Kidney (tissue), 14 donors: ENCODE data around the gene GNAT1. TPM values are rescaled to one million over a fixed set of nuclear protein-coding genes. Genes with fewer than 3 reads are reported as not detected.

Source experiments
- DNase-seq, 5 donors: peaks; one replicate each; pipeline ENCODE4 v3.0.0-alpha.2; 2013 to 2020
- FAIRE-seq: peaks from 2 replicates; lab custom pipeline; 2012; peaks lifted over from hg19 to GRCh38; lab: Jason Lieb, UNC
- H3K27ac ChIP-seq, 2 donors: one replicate each; pipeline ENCODE4 v1.7.0; 2013; ENCODE audit warnings: low read depth in 2 of 2, low read length in 2 of 2, inconsistent platforms in 1 of 2
- H3K27me3 ChIP-seq: one replicate; pipeline ENCODE4 v1.7.1; 2013; ENCODE audit warnings: low read length, inconsistent platforms; ENCODE audit not compliant: control insufficient read depth, insufficient read depth
- H3K36me3 ChIP-seq, 3 donors: one replicate each; pipeline versions ENCODE4 v1.7.0 to v1.7.1; 2013; ENCODE audit warnings: low read length in 3 of 3, control low read depth in 1 of 3, inconsistent platforms in 1 of 3; ENCODE audit not compliant: insufficient read depth in 3 of 3, control insufficient read depth in 2 of 3
- H3K4me1 ChIP-seq, 3 donors: one replicate each; pipeline versions ENCODE4 v1.7.0 to v1.7.1; 2013; ENCODE audit warnings: low read length in 3 of 3, inconsistent platforms in 1 of 3, low read depth in 1 of 3; ENCODE audit not compliant: control insufficient read depth in 2 of 3, insufficient read depth in 2 of 3
- H3K4me3 ChIP-seq, 3 donors: one replicate each; pipeline versions ENCODE4 v1.7.0 to v1.8.1; 2013; ENCODE audit warnings: low read length in 3 of 3, control low read depth in 1 of 3, inconsistent platforms in 1 of 3
- H3K9ac ChIP-seq, 3 donors: one replicate each; pipeline versions ENCODE4 v1.7.0 to v1.7.1; 2013; ENCODE audit warnings: low read length in 3 of 3, control low read depth in 1 of 3, inconsistent platforms in 1 of 3
- H3K9me3 ChIP-seq, 3 donors: one replicate each; pipeline versions ENCODE4 v1.7.0 to v1.7.1; 2013; ENCODE audit warnings: low read length in 3 of 3, control low read depth in 1 of 3, inconsistent platforms in 1 of 3; ENCODE audit not compliant: control insufficient read depth in 2 of 3, insufficient read depth in 1 of 3
- CTCF ChIP-seq: IDR thresholded peaks from 3 replicates; pipeline ENCODE4 v1.5.1; 2012; ENCODE audit warnings: mild to moderate bottlenecking, moderate library complexity, borderline replicate concordance; ENCODE audit not compliant: insufficient read depth; ENCODE audit errors: extremely low read depth
- intact Hi-C: fragments of 100-400 bp; cut with DNase I; formaldehyde crosslinking; loops from one replicate; pipeline ENCODE4 v1.11.1; 2022
- polyA plus RNA-seq: library from polyadenylated mRNA; stranded (reverse); fragments of 350-450 nt; fragmentation: Illumina TruSeq; extraction: RNeasy Lipid Tissue Mini Kit (QIAGEN cat#74804); gene quantifications from one replicate; pipeline ENCODE4 v1.2.3, GENCODE V29; 2014; ENCODE audit warnings: low read depth, low replicate concordance; ENCODE audit not compliant: insufficient read depth
- total RNA-seq: library from RNA; stranded (reverse); fragmentation: NEBNext Ultra II Directional; extraction: Animal tissue kit (Norgen Biotek cat#: 25700); gene quantifications from one replicate; pipeline ENCODE4 v1.2.1, GENCODE V29; 2021
- donor health status: control.
- donor health status: control.
- donor health status: control.
- donor health status: control.
- donor health status: control.
- donor health status: DM: yes; HTN: yes; CAD: no.
- donor health status: Normal renal cell carcinoma (clear cell type).

Gene GNAT1
- total and polyA plus RNA-seq, 2 donors from 2014 or later: not detected

GRCh38 chr3:50173685-50174516 lies 17.5 kb upstream of the GNAT1 start:
- no peak for TF ChIP-seq CTCF
- Histone ChIP-seq H3K4me1 (peaks cover 0 to 33% (median 6%) of the 10 kb centered on the region in 3 donors), H3K27ac (no peak overlapping the region), H3K4me3 (no peak overlapping the region), H3K27me3 (no peaks in the 10 kb centered on the region), H3K9me3 (no peaks in the 10 kb centered on the region), H3K36me3 (peaks cover 0 to 4% (median 3%) of the 10 kb centered on the region in 3 donors), H3K9ac (no peak overlapping the region)
- intact Hi-C loops: no loop called here
- FAIRE-seq (no peak), DNase-seq (peak in 1 of 5 donors; percentile 69)

- TF ChIP-seq CTCF: no peak
- Histone ChIP-seq H3K27me3 (no peaks in the 10 kb centered on the region), H3K27ac (no peak overlapping the region), H3K4me3 (no peak overlapping the region), H3K36me3 (peaks cover 0 to 4% (median 3%) of the 10 kb centered on the region in 3 donors), H3K9ac (no peak overlapping the region), H3K4me1 (peaks cover 0 to 28% (median 6%) of the 10 kb centered on the region in 3 donors), H3K9me3 (no peaks in the 10 kb centered on the region)
- no peak for DNase-seq
- intact Hi-C loops: no loop called here
- FAIRE-seq: no peak
Measured at GRCh38 chr3:50174517-50174895, 16.9 kb upstream of the GNAT1 start.

GRCh38 chr3:50174947-50175524 lies 16.4 kb upstream of the GNAT1 start:
- Histone ChIP-seq H3K9me3 (no peaks in the 10 kb centered on the region), H3K36me3 (peaks cover 0 to 4% (median 3%) of the 10 kb centered on the region in 3 donors), H3K4me3 (no peak overlapping the region), H3K4me1 (peaks cover 0 to 22% (median 4%) of the 10 kb centered on the region in 3 donors), H3K27me3 (no peaks in the 10 kb centered on the region), H3K9ac (no peak overlapping the region), H3K27ac (no peak overlapping the region)
- no peak for TF ChIP-seq CTCF
- DNase-seq (peak in 1 of 5 donors; percentile 74), FAIRE-seq (no peak)
- intact Hi-C loops: no loop called here
